ENCODE measurements around the gene SELENOW.
A peak's percentile ranks its signal among the peaks of the same experiment; 100 is the strongest.
"Not testable (repeated sequence)": the region's sequence is repeated elsewhere in the genome, so short reads cannot be mapped to it uniquely, and the experiment has no call there.

The SELENOW gene

DNA sequence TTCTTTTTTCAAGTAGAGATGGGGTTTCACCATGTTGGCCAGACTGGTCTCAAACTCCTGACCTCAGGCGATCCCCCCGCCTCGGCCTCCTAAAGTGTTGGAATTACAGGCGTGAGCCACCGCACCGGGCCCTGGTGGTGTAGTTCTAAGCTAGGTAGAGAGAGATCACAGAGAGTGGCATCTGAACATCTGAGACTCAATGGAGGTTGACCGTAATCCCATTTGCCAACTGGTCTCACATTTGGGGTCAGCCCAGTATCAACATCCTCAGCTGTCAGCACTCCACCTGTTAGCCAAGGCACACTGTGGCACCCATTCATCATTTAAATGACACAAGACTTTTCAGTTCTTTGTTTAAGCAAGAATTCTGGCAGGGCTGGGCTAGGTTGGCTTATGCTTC is 8.1 kb downstream of the SELENOW start:
- no peak for DNase-seq

DNA sequence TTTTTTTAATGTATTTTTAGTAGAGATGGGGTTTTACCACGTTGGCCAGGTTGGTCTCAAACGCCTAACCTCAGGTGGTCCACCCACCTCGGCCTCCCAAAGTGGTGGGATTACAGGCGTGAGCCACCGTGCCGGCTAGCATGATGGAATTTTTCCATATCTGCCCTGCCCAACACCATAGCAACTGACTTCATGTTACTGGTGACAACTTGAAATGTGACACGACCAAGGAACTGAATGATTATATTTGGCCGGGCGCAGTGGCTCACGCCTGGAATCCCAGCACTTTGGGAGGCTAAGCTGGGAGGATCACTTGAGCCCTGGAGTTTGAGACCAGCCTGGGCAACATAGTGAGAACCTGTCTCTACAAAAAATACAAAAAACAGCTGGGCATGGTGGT is 8.8 kb downstream of the SELENOW start:
- not testable (repeated sequence) for DNase-seq

DNA sequence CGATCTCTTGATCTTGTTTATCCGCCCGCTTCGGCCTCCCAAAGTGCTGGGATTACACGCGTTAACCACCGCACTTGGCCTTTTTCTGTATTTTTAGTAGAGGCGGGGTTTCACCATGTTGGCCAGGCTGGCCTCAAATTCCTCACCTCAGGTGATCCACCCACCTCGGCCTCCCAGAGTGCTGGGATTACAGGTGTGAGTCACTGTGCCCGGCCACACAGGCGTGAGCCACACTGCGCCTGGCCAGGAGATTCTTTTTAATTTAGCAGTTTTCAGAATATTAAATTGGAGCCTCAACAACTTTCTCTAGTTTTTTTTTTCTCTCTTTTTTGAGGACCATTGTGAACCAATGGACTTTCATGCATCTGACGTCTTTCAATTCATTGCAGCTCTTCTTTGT is 11.3 kb downstream of the SELENOW start:
- not testable (repeated sequence) for DNase-seq

DNA sequence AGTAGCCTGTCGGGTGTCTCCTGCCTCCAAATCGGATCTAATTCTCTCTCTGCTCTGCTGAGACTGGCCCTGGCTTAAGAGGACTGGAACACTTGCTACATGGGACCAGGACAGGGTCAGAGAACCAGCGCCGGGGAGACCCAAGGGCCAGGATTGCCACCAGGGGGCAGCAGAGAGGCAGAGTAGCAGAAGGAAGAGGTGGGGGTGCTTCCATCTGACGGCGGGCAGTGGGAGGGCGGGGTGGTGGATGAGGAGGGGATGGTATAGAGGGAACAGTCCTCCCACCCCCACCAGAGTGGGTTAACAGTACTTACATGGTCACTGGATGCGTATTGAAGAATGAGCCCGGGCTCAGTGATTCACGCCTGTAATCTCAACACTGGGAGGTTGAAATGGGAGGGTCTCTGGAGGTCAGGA is 11.9 kb downstream of the SELENOW start:
- DNase-seq = no peak

DNA sequence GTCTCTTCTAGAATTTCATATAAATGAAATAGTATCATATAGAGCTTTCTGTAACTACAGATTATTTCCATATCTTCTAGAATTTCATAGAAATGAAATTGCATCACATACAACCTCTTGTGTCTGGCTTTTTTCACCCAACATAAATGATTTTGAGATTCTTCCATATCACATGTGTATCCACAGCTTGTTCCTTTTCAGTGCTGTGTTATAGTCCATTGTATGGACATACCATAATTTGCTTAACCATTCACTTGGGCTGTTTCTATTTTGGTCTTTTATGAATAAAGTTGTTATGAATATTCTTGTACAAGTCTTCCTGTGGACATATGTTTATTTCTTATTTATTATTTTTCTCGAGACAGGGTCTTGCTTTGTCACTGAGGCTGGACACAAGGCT is 14.1 kb downstream of the SELENOW start:
- DNase-seq = no peak

DNA sequence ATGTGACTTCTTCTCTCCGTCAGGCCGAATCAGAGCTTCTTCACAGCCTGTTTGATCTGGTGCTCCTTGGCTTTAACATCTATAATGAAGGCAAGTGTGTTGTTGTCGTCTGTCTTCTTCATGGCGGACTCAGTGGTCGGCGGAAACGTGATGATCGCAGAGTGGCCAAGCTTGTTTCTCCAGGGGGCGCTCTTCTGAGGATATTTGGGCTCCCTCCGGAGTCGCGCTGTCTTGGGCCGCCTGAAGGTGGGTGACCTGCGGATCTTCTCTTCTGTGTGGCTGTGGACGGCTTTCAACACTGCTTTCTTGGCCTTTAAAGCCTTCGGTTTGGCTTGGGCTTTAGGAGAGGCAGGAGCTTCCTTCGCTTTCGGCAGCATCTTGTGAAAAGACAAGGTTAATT is 16.0 kb downstream of the SELENOW start:
- DNase-seq = no peak

DNA sequence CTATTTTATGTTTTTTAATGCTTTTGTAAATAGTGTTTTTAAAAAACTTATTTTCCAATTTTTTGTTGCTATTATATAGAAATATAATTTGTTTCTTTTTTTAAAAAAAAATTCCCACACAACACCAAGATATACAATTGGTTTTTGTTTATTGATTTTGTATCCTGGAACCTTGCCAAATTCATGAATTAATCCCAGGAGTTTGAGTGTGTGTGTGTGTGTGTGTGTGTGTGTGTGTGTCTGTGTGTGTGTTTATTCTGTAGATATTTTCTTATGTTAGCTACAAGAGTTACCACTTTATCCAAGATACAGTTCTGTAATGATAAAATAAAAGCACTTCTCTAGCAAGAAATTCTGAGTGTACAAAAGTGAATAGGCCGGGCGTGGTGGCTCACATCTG is 18.3 kb downstream of the SELENOW start:
- DNase-seq = no peak

DNA sequence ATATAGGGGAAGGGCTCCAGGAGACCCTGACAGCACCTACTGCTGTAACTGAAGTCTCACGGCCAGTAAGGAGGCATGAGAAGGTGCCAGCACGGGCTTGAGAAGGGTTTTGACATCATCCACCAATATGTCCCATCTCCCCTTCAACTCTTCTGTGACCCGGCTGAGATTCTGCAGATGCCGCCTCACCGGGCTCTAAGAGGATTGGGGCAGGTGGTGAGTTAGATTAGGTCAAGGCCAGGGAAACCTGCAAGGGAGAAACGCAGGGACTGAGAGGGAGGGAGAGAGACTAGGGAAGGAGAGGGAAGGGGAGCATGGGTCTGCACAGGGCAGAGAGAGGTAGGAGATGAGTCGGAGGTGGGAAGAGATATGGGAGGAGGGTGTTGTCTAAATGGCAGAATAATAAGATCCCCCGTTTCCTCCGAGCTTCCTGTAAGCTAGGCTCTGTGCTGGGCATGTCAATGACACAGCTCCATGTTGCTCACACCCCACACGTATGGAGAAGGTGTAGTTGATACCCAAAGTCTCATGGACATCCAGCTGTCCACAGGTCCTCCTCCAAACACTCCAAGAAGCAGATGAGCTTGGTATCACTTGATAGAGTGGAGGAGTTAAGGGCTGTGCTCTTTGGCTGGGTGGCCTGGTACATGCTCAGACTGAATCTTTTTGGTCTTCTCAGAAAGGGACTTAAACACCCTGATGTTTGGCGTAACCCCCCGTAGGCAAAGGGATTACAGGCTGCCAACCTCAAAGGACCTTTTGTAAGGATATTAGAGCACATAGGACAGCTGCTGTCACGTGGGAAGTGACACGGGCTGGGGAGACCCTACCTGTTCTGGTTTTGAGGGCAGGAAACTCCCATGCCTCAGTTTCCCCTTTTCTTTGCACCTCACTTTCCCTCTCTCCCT is 19.7 kb downstream of the SELENOW start:
- no peak for DNase-seq

DNA sequence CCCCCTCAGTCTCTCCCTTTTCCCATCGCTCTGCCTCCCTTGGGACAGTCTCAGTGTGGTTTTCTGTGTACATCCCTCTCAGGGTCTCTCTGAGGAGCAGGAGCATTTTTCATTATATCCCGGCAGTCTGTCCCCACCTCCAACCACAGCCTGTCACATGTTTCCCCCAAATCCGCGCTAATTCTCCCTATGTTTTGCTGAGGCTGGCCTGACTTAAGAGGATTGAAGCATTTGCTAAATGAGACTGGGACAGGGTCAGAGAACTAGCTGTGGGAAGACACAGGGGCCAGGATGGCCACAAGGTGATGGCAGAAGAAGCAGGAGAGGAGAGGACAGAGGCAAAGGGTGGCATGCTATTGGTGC is 20.4 kb downstream of the SELENOW start:
- no peak for DNase-seq

DNA sequence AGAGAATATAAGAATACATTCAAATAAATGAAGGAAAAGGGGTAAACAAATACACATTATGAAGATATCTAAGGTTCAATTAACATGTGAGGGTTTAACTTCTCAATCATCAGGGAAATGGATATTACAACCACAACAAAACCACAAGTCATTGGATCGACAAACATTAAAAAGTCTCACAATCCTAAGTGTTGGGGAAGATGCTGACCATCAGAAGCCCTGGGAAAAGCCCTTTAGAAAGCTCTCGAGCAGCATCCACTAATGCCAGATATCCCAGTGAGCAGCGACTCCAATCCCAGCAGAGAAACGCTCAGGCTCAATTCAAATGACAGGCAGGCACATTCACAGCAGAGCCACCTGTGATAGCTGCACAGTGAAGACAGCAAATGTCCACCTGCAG is 22.8 kb downstream of the SELENOW start:
- no peak for DNase-seq

DNA sequence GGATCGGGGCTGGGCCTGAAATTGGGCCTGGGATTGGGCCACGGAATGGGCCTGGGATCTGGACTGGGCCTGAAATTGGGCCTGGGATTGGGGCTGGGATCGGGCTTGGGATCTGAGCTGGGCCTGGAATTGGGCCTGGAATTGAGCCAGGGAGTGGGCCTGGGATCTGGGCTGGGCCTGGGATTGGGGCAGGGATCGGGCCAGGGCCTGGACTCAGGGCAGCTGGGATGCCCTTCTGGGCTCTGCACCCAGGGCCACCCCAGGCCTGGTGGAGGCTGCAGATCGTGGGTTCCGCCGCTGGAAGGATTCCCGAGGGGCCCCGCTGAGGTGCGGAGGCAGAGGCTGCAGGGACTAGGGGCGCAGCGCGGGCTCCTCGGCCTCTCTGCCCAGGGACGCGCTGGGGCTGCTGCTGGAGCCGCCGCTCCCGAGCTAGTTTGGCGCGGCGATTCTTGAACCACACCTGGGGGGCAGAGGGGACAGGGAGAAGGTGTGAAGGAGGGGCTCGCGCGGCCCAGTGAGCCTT is 24.1 kb downstream of the SELENOW start:
- no peak for DNase-seq

DNA sequence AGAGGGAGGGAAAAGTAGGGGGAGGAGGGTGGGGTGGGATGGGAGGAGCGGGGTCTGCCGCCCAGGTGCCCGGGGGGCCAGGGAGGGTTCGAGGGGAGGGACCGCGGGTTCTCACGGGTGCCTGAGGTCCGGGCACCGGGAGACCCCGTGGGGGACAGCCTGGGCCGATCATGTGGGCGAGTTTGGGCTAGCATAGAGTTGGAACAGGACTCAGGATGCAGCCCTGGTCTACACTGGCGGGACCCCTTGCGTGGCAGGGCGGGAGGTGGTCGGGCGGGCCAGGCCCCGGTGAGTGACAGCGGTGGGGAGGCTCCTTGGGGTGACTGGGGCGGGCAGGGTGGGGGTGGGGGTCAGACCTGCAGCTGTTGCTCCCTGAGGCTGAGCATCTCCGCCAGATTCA is 24.6 kb downstream of the SELENOW start:
- not testable (repeated sequence) for DNase-seq

DNA sequence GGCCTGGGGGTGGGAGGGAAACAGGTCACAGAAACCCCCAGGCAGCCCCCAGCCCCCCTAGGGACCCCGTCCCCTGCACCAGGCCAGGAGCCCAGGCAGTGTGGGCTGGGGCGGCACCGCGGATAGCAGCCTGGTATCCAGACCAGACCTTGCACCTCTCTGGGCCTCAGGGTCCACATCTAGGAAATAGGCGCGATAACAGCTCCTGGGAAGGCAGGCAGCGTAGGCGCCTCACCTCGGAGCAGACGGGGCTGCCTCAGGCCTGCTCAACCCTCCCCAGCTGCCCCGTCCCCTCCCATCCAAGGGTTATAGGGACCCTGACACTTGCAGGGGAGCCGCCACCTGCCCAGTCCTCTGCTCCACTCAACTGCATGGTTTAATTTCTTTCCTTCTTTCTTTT is 25.2 kb downstream of the SELENOW start:
- DNase-seq = not testable (repeated sequence)

DNA sequence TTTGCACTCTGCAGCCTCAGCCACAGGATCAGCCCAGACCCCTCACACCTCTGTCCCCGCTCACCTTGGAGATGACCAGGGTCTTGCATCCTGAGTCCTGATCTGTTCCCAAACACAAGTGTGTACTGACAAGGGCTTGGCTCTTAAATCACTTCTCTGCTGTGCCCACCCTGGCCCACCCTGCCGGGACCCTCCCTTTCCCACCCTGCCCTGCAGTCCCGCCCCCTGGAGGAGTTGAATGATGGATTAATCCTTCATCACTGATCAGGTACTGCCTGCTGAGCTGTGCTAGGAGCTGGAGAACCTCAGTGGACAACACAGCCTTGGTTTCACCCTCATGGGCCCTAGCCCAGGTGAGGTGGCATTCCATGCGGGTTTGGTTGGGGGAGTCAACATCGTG is 25.9 kb downstream of the SELENOW start, which contains the start of gene TPRX1:
TPRX1 (minus strand) TSS at position 101 of the 400 bp plus-strand sequence; CDS start at position 89, 12 bp downstream.
- DNase-seq = not testable (repeated sequence)

DNA sequence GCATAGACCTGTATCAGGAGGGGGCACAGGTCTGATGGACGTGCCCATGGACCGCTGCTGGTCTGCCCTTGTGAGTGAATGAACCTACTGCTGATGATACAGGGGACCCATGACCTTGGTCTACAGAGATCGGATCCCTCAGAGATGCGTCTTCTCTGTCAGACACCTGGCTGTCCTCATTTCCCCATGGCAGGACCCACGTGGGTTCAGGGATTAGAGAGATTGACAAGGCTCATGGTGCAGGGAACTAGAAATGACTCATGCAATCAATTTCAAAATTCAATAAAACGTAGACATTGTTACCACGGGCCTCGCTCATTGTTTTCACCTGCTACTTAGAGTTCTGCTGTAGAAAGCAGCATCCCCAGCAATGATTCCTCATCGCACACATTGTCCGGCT is 26.8 kb downstream of the SELENOW start:
- no peak for DNase-seq

DNA sequence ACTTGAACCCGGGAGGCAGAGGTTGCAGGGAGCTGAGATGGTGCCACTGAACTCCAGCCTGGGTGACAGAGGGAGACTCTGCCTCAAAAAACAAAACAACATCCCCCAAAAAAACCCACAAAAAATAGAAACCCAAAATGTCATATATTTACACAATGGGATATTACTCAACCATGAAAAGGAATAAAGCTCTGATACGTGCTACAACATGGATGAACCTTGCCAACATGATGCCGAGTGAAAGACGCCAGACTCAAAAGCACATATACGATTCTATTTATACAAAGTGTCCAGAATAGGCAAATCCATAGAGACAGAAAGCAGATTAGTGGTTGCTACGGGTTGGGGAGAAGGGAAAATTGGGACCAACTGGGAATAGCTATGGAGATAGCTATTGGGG is 27.9 kb downstream of the SELENOW start:
- DNase-seq = no peak

DNA sequence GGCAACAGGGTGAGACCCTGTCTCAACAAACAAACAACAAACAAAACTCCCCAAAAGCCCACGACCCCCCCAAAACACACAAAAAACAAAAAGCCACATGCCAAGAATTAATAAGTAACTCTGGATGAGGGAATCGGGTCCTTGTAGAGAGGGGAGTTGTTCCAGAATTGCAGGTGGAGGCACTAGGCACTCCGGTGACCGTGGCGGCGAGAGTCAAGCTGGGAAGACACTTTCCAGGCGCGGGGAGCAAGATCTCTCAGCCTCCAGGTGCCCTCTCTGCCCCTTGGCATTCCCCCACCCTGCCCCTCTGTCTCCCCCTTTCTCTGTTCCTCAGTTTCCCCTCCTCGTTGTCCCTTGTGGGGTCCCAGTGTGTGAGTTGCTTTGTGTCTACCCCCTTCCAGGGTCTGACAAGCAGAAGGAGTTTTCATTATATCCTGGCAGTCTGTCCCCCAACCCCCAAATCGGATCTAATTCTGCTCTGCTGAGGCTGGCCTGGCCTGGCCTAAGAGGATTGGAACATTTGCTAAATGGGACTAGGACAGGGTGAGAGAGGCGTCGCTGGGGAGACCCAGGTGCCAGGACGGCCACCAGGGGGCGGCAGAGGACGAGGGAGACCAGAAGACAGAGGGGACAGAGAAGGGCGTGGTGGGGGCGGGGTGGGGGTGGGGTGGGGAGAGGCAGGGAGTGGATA is 34.9 kb downstream of the SELENOW start:
- peak; percentile 33 for DNase-seq

DNA sequence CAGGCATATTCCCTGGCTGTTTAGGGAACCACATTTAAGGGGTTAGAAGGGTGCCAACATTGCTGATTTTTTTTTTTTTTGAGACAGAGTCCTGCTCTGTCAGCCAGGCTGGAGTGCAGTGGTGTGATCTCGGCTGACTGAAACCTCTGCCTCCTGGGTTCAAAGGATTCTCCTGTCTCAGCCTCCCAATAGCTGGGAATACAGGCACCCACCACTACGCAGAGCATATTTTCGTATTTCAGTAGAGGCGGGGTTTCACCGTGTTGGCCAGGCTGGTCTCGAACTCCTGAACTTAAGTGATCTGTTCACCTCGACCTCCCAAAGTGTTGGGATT is 35.5 kb downstream of the SELENOW start:
- DNase-seq = no peak

DNA sequence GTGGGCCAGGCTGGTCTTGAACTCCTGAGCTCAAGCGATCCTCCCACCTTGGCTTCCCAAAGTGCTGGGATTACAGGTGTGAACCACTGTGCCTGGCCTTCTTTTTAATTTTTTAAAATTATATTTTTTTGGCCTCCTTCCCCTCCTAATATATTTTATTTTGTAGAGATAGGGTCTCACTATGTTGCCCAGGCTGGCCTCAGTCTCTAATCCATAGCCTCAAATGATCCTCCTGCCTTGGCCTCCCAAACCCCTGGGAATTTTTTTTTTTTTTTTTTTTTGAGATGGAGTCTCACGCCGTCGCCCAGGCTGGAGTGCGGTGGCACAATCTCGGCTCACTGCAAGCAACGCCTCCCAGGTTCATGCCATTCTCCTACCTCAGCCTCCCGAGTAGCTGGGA is 37.8 kb downstream of the SELENOW start:
- DNase-seq = not testable (repeated sequence)

DNA sequence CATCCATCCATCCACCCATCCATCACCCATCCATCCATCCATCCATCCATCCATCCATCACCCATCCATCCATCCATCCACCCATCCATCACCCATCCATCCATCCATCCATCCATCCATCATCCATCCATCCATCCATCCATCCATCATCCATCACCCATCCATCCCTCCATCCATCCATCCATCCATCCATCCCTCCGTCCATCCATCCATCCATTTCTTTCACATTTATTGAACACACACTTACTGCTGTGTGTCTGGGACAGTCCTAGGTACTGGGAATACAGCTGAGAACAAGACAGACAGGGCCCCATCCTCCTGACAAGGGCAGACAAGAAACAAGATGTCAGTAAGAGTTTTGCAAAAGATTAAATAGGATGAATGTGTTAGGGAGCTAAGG is 39.7 kb downstream of the SELENOW start:
- not testable (repeated sequence) for DNase-seq

DNA sequence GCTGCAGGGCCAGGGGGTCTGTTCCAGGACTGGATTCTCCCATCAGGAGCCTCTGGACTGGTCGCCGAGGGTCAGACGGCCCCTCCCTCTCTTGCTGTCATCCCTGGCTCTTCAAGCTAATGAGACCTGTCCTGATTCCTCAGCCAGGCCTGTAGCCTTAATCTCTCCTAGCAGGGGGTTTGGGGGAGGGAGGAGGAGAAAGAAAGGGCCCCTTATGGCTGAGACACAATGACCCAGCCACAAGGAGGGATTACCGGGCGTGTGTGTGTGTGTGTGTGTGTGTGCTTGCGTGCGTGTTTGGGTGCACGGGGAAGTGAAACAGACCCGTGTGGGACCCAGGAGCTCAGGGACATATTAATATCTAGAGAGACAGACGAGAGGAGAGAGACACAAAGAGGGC is 41.4 kb downstream of the SELENOW start:
- no peak for DNase-seq

DNA sequence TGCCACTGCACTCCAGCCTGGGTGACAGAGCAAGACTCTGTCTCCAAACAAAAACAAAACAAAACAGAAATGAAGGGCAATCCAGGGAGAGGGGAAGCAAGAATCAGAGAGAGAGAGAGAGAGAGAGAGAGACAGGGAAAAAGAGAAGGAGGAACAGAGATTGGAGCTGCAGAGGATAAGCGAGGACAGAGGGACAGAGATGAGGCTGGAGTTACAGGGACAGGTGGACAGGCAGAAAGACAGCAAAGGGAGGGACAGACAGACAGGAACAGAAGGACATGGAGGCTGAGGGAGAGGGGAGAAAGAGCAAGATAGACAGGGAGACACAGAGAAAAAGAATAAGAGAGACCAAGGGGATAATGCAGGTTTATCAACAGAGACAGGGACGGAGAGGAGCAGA is 41.9 kb downstream of the SELENOW start:
- no peak for DNase-seq

DNA sequence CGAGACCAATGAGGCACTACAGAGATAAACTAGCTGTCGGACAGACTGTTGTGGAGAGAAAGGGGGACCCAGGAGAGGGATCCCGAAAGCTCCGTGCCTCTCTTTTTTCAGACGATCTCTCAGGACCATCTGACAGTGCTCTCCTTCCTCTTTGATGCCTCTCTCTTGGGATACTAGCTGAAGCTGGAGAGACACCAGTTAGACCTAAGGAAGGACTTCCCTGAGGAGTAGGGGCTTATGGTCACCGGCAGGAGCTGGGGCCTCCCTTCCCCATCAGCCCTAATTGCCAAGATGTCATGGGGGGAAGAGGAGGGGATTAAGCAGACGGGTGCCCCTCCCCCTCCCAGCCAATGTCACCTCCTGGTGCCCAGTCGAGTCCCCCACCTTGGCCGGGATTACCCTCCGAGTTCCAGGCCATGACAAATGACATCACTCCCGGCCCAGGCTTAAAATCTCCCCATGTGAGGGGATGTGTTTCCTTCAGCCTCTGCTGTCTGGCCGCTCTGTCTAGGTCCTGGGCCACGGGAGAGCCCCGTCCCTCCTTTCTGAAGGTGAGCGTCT is 43.0 kb downstream of the SELENOW start, which contains the start of gene CRX:
CRX (plus strand) TSS at position 478 of the 561 bp plus-strand sequence. CDS start 12,507 bp downstream, outside the sequence.
- no peak for DNase-seq

DNA sequence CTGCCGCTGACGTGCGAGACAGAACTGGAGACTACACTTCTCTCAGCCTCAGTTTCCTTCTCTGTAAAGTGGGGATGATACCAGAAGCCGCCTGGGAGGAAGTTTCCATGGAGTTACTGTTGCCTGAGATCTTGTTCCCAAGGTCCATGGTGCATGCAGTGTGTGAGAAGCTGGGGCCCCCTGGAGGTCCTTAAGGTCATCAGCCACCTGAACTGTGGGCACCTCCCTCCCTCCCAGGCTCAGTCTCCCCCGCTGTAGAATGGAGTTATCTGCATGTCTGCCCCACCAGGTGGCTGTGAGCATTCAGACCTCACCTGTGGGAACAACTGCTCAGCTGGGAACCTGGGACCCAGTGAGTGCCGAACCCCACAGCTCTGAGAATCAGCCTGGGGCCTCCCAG is 45.9 kb downstream of the SELENOW start:
- DNase-seq = no peak

All from activated gamma-delta T cell (primary cell).